HPDE6-E6E7 (cell line): ENCODE data around the gene COL27A1.
A peak's percentile ranks its signal among the peaks of the same experiment; 100 is the strongest.

ENCODE experiments used
- DNase-seq: peaks from one replicate; pipeline ENCODE4 v3.0.0; 2011; ENCODE audit warnings: missing footprints; ENCODE audit errors: extremely low spot score

The COL27A1 gene

GRCh38 chr9:114271556-114272510 lies 116.5 kb downstream of the COL27A1 start:
- no peak for DNase-seq

GRCh38 chr9:114272739-114273431 lies 117.5 kb downstream of the COL27A1 start:
- DNase-seq: no peak

GRCh38 chr9:114273461-114273881 lies 118.1 kb downstream of the COL27A1 start:
- peak; percentile 76 for DNase-seq

- no peak for DNase-seq
Observed at GRCh38 chr9:114274217-114274616, 118.9 kb downstream of the COL27A1 start.

- no peak for DNase-seq
Observed at GRCh38 chr9:114275246-114276004, 120.1 kb downstream of the COL27A1 start.

- peak; percentile 89 for DNase-seq
Observed at GRCh38 chr9:114276908-114277821, 121.8 kb downstream of the COL27A1 start.

GRCh38 chr9:114278356-114278755 lies 123.0 kb downstream of the COL27A1 start:
- no peak for DNase-seq

GRCh38 chr9:114278881-114279570 lies 123.7 kb downstream of the COL27A1 start:
- peak; percentile 79 for DNase-seq

GRCh38 chr9:114279693-114280092 lies 124.4 kb downstream of the COL27A1 start:
- DNase-seq: no peak

GRCh38 chr9:114280636-114281472 lies 125.5 kb downstream of the COL27A1 start:
- no peak for DNase-seq

GRCh38 chr9:114281473-114282103 lies 126.3 kb downstream of the COL27A1 start:
- DNase-seq: no peak

GRCh38 chr9:114282104-114282485 lies 126.8 kb downstream of the COL27A1 start:
- no peak for DNase-seq

- no peak for DNase-seq
Observed at GRCh38 chr9:114282507-114282906, 127.2 kb downstream of the COL27A1 start.

GRCh38 chr9:114282926-114283325 lies 127.6 kb downstream of the COL27A1 start:
- no peak for DNase-seq

GRCh38 chr9:114283551-114284111 lies 128.3 kb downstream of the COL27A1 start:
- no peak for DNase-seq

- no peak for DNase-seq
Observed at GRCh38 chr9:114284316-114285060, 129.2 kb downstream of the COL27A1 start.

GRCh38 chr9:114285166-114285867 lies 130.0 kb downstream of the COL27A1 start:
- DNase-seq: peak; percentile 64
